ENCODE measurements around the gene NFIA.
A peak's percentile ranks its signal among the peaks of the same experiment; 100 is the strongest.

Gene NFIA

DNA sequence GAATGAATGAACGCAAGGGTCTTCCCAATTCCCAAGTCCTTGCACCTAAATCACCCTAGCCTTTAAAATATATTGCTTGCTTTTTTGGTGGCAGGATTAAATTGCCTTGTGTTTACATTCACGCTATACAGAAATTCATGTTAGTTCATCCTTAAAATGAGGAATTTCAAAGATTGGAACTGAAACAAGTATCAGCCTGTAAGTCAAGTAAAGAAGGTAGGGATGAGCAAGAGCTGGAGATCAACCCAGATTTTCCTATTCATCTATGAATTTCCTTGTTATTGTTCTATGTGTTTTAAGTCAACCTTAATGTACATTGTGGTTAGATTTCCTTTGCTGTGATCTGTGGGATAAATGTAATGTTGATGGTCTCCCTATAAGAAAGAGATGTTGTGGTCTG, 248.2 kb downstream of the NFIA start:
- DNase-seq (ENCODE audit: low read depth, low spot score): no peak
- no peak overlapping the region for H3K4me3 ChIP-seq (ENCODE audit: low read depth, low read length)
- TF ChIP-seq, protein P1, sequence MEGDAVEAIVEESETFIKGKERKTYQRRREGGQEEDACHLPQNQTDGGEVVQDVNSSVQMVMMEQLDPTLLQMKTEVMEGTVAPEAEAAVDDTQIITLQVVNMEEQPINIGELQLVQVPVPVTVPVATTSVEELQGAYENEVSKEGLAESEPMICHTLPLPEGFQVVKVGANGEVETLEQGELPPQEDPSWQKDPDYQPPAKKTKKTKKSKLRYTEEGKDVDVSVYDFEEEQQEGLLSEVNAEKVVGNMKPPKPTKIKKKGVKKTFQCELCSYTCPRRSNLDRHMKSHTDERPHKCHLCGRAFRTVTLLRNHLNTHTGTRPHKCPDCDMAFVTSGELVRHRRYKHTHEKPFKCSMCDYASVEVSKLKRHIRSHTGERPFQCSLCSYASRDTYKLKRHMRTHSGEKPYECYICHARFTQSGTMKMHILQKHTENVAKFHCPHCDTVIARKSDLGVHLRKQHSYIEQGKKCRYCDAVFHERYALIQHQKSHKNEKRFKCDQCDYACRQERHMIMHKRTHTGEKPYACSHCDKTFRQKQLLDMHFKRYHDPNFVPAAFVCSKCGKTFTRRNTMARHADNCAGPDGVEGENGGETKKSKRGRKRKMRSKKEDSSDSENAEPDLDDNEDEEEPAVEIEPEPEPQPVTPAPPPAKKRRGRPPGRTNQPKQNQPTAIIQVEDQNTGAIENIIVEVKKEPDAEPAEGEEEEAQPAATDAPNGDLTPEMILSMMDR (IDR thresholded peaks at IDR 0.05; ENCODE audit: low read depth, low read length): no peak
- in situ Hi-C loops (cut with HindIII; ENCODE audit: low sequenced_read_pairs): no loop called here

- in situ Hi-C loops (cut with HindIII; ENCODE audit: low sequenced_read_pairs): no loop called here
- DNase-seq (ENCODE audit: low read depth, low spot score): no peak
- TF ChIP-seq, protein P1 (IDR thresholded peaks at IDR 0.05; ENCODE audit: low read depth, low read length): no peak
- H3K4me3 ChIP-seq (ENCODE audit: low read depth, low read length): no peak overlapping the region
Measured at GRCh38 chr1:61332196-61332753, 249.9 kb downstream of the NFIA start.

DNA sequence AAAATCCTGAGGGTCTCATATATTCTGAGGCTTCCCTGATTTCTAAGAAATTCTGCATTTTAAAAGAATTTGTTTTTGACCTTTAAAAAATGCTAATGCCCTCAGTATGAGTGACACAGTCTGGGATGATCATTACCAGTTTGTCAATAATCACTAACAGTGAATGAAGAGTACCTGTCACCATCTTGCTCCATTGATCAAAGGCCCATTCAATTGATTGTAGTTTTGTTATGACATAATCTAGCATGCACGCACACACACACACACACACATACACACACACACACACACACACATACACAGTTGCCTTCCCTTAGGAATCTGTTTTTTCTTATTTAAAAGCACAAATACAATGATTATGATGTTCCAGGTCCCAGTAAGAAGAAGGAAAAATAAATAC, 250.4 kb downstream of the NFIA start:
- no peak for DNase-seq (ENCODE audit: low read depth, low spot score)
- no peak overlapping the region for H3K4me3 ChIP-seq (ENCODE audit: low read depth, low read length)
- in situ Hi-C loops (cut with HindIII; ENCODE audit: low sequenced_read_pairs): no loop called here
- TF ChIP-seq, protein P1 (IDR thresholded peaks at IDR 0.05; ENCODE audit: low read depth, low read length): no peak

- no peak for DNase-seq (ENCODE audit: low read depth, low spot score)
- TF ChIP-seq, protein P1 (IDR thresholded peaks at IDR 0.05; ENCODE audit: low read depth, low read length): no peak
- H3K4me3 ChIP-seq (ENCODE audit: low read depth, low read length): no peak overlapping the region
- in situ Hi-C loops (cut with HindIII; ENCODE audit: low sequenced_read_pairs): no loop called here
Measured at GRCh38 chr1:61334718-61335589, 252.6 kb downstream of the NFIA start.

GRCh38 chr1:61337037-61337436, 254.7 kb downstream of the NFIA start:
- no peak for DNase-seq (ENCODE audit: low read depth, low spot score)
- TF ChIP-seq, protein P1 (IDR thresholded peaks at IDR 0.05; ENCODE audit: low read depth, low read length): peak; percentile 17
- in situ Hi-C loops (cut with HindIII; ENCODE audit: low sequenced_read_pairs): no loop called here
- H3K4me3 ChIP-seq (ENCODE audit: low read depth, low read length): no peak overlapping the region

DNA sequence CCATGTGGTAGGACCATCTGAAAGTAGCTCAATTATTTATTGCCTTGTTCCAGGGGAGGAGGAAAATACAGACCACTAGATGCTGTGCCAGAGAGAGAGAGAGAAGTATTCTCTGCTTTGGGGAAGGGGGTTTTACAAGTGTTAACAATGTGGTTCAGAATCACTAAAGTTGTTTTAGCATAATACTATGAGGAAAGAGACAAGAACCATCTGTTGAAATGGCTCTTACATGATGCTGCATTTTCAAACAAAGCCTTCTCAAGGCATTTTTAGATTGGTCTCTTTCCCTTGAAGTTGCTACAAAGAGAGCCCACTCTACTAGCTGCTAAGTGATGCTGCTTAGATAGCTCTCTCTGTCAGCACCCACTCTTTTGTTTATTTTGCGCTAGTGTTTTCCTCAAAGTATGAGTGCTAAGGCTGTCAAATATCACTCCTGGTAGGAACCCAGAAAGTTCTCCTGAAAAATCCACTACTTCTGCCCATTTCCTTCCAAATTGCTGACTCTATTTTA, 255.1 kb downstream of the NFIA start:
- in situ Hi-C loops (cut with HindIII; ENCODE audit: low sequenced_read_pairs): no loop called here
- TF ChIP-seq, protein P1 (IDR thresholded peaks at IDR 0.05; ENCODE audit: low read depth, low read length): no peak
- no peak overlapping the region for H3K4me3 ChIP-seq (ENCODE audit: low read depth, low read length)
- DNase-seq (ENCODE audit: low read depth, low spot score): no peak

Measured in astrocyte of the spinal cord (primary cell).